ENCODE measurements around the gene RPS21.

DNA sequence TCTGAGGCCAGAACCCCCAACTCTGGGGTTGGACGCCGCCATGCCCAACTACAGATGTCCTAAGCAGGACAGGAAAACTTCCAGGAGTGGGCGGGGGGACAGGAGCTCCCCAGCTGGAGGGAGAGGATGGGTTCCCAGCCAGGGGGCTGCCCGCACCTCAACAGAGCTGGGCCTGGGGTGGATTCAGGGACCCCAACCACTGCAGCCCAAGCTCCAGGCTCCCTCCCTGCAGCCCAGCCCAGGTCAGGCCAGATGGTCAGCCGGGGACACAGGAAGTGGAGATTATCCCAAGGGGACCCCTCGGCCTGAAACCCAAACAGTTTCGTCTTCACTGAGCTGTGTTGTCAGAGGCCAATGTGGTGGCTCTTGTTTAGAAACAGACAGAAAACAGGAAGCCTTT lies 29.2 kb upstream of the RPS21 start:
- no peak for TF ChIP-seq EZH2phosphoT487 (IDR thresholded peaks at IDR 0.05; ENCODE audit: borderline replicate concordance)
- TF ChIP-seq, protein P1, sequence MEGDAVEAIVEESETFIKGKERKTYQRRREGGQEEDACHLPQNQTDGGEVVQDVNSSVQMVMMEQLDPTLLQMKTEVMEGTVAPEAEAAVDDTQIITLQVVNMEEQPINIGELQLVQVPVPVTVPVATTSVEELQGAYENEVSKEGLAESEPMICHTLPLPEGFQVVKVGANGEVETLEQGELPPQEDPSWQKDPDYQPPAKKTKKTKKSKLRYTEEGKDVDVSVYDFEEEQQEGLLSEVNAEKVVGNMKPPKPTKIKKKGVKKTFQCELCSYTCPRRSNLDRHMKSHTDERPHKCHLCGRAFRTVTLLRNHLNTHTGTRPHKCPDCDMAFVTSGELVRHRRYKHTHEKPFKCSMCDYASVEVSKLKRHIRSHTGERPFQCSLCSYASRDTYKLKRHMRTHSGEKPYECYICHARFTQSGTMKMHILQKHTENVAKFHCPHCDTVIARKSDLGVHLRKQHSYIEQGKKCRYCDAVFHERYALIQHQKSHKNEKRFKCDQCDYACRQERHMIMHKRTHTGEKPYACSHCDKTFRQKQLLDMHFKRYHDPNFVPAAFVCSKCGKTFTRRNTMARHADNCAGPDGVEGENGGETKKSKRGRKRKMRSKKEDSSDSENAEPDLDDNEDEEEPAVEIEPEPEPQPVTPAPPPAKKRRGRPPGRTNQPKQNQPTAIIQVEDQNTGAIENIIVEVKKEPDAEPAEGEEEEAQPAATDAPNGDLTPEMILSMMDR (conservative IDR thresholded peaks at IDR 0.05; ENCODE audit: low read length) = no peak

Measured in Loucy (cell line).